Astrocyte (in vitro differentiated cells and primary cell): Measurements from ENCODE around the gene TMEM44.

Source experiments
- EZH2 ChIP-seq: IDR thresholded peaks from 2 replicates; pipeline ENCODE4 v1.6.1; 2012; ENCODE audit warnings: mild to moderate bottlenecking, low read length, inconsistent platforms; ENCODE audit not compliant: insufficient read depth
- TF ChIP-seq, protein P1 (sequence below): IDR thresholded peaks from 2 replicates; pipeline ENCODE4 v1.5.1; 2011; ENCODE audit warnings: low read depth, mild to moderate bottlenecking, inconsistent platforms, low read length, moderate library complexity; ENCODE audit not compliant: insufficient read depth

- TF ChIP-seq, protein P1, sequence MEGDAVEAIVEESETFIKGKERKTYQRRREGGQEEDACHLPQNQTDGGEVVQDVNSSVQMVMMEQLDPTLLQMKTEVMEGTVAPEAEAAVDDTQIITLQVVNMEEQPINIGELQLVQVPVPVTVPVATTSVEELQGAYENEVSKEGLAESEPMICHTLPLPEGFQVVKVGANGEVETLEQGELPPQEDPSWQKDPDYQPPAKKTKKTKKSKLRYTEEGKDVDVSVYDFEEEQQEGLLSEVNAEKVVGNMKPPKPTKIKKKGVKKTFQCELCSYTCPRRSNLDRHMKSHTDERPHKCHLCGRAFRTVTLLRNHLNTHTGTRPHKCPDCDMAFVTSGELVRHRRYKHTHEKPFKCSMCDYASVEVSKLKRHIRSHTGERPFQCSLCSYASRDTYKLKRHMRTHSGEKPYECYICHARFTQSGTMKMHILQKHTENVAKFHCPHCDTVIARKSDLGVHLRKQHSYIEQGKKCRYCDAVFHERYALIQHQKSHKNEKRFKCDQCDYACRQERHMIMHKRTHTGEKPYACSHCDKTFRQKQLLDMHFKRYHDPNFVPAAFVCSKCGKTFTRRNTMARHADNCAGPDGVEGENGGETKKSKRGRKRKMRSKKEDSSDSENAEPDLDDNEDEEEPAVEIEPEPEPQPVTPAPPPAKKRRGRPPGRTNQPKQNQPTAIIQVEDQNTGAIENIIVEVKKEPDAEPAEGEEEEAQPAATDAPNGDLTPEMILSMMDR = peak; percentile 73
- TF ChIP-seq EZH2 = no peak
Observed at GRCh38 chr3:194671511-194671899, 38.3 kb upstream of the TMEM44 start.
